GM18858 (cell line): ENCODE results near the gene MDK.

Experiments used
- ATAC-seq: cut with Tn5 transposase; IDR thresholded peaks from one replicate; pipeline ENCODE4 v1.9.1; 2021; ENCODE audit not compliant: unreplicated experiment

MDK gene

GRCh38 chr11:46393231-46393616 lies 11.8 kb downstream of the MDK start:
- ATAC-seq, result no peak

DNA sequence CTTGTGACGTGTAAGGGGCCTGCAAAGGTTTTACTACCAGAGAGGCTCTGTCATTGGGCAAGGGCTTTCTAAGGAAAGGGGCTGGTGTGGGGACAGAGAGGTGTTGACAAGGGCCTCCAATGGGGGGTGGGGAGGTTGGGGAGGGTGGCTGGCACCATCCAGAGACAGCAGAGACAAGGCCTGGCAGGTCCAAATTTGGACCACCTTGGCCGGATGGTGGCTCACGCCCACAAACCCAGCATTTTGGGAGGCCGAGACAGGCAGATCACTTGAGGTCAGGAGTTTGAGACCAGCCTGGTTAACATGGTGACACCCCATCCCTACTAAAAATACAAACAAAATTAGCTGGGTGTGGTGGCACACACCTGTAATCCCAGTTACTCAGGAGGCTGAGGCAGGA lies 12.3 kb downstream of the MDK start:
- no peak for ATAC-seq

GRCh38 chr11:46397526-46397925 lies 16.1 kb downstream of the MDK start:
- no peak for ATAC-seq

DNA sequence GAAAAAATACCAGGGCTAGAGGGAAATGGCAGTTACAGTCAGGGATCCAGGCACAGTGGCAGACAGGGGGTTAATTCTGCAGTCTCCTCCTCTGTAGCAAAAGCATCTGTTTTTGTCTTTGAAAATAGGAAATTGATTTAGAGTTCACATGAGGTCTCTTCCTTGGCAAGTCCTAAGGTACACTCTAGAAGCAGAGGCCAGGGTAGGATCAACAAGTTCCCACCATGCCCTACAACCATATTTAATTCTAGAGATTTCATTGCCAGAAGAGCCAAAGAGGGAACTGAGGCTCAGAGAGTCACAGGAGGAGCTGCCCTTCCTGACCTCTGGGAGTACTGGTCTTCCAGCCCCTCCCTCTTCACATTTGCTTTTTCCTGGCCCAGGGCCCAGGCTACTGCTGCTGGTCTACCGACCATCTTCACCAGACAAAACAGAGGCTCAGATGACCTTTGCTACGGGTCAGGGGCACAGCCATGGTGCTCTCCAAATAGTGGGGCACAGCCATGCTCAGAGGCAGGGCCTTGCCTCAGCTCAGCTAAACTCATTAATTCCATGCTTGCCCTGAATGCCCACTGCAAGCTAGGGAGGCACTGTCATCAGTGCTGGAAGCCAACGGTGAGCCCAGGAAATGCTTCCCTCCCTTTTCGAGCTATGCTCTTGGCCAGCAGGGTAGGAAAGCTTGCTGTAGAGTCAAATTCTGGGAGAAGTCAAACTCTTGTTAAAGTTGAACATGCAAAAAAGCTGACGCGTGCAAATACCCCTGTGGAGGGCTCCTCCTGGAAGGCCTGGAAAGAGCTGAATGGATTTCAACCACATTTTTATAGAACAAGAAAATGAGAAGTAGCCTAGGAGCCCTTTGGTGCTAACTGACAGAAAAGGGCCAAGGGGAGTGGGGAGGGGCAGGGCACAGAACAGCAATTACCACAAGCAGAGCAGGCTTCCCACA lies 21.8 kb downstream of the MDK start:
- no peak for ATAC-seq

- no peak for ATAC-seq
These were observed 23.1 kb downstream of the MDK start for GRCh38 chr11:46404476-46405017.

DNA sequence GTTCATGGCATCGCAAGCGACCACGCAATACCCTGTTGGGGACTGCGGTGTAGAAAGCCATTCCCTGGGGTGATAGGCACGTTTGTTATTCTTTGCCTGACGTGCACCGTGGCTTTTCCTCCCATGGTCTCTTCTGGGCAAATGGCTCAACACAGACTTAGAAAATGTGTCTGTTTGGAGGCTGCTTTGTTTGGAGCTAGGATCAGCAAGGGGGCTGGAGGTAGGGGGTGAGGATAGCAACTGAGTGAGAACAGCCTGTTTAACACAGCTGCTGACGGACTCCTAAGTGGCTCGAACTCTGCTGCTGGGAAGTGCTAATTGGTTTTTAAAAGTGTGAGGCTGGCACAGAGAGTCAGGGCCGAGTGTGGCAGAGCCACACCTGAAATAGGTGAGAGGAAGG lies 26.2 kb downstream of the MDK start:
- no peak for ATAC-seq

GRCh38 chr11:46408407-46408986 lies 27.0 kb downstream of the MDK start:
- no peak for ATAC-seq

DNA sequence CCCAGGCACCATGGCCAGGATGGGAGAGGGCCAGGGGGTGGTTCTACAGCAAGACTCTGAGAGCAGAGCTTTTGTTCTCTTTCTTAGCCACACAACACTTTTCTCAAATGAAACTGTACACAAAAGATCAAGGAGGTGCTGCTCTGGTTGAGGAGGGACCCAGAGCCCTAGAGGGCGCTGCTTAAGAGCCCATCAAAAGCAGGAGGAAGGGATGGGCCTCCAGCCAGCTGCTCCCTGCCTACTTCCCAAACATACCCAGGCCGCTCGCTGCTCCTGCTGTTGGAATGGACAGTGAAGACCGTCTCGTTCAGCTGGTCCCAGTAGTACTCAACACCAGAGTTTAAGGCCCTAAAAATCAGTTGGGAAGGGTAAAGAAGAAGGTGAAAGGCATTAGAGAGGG lies 28.6 kb downstream of the MDK start:
- ATAC-seq, result no peak

- ATAC-seq, result no peak
These were observed 32.4 kb downstream of the MDK start for GRCh38 chr11:46413760-46414465.

- ATAC-seq, result no peak
These were observed 33.0 kb downstream of the MDK start for GRCh38 chr11:46414466-46414796.

DNA sequence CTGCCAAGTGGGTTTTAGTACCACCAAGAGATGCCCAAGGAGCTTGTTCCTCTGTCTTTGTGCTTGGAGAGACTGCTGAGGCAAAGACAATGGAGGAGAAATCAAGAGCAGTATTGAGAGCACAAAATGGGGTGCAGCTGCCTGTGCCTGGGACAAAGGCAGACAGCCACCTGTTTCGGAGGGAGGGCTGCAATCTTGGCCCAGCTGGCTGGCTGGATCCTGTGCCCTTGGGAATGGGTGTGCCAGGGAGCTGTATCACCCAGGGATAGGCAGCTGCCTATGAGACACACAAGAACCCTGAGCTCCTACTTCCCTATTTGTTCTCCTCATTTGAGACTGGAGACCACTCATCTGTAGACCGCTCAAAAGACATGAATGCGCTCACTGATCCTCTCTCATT lies 33.4 kb downstream of the MDK start:
- no peak for ATAC-seq

DNA sequence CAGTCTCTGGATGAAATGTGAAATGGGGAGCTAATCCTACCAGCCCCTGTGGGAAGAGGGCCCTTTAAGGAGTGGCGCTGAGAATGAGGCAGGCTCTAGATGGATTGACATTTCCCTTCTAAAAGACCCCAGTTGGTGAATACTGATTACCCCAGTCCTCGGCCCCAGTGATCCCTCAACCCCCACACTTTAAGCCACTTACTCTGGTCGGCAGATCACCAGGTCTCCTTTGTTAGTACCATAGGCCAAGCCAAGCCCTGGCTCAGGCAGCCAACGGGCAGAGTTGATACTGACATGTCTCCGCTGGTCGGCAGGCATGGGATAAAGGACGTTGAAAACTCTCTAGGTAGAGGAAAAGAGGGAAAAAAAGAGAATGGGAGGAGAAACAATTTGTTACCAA lies 36.2 kb downstream of the MDK start:
- ATAC-seq, result no peak

DNA sequence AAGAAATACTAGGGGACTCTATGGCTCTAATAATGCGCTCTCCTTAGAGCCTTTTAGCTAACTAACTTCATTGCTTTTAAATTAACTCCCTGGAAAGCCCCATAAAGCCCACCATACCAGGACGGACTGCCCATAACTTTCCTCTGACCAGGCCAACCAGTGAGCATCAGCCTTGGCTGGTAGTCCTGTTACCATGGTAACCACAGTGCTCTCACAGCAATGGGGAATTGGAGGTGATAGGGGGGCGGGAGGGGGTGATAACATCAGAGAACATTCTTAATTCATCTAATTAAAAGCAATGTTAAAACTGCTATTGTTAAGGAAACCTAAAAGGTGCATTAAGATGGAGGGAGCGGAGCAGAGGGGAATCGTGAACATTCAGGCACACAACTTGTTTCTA lies 37.3 kb downstream of the MDK start:
- no peak for ATAC-seq

DNA sequence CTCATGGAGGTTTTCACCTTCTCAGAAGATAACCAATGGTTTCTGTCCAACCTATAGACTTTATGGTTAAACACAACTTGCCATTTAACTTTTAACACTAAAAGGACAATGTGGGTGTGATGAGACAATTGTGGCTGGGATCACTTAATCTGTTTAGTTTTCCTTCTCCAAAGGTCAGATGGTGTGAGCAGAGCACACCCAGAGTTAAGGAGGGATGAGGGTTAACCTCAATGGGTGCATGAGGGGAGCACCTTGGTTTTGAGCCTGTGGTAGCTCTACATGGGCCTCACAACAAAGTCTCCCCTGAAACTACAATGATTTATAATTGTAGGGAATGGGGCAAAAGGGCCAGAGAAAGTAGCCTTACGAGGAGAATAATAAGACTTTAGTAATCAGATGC lies 39.0 kb downstream of the MDK start:
- no peak for ATAC-seq

DNA sequence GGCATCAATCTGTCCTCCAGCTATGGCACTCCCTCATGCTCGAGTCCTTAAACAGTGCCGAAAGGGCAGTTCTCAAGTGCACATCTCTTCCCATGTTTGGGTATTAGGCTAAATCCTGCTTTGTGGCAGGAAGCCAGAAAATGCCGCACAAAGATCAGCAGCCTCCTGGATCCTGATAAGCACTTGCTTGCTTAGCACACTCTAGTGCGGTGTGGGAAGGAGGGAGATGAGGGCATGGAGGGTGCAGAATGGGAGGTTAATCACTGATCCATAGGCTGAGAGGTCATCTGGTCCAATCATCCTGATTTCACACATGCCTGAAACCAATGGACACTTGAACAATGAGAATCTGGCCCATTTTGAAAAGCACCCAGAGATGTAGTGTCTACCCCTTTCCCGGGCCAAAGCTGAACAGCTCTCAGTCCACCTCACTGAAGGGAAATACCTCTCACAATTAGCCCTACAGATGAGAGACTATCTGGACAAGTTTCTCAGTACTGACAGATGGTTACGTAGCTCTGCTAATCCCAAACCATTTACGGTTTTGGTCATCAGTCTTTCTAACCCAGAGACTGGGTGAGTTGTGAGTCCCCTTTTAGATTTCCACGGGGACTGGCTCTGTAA lies 39.9 kb downstream of the MDK start:
- ATAC-seq, result no peak

GRCh38 chr11:46422588-46422987 lies 41.1 kb downstream of the MDK start:
- no peak for ATAC-seq

GRCh38 chr11:46426233-46426991 lies 44.9 kb downstream of the MDK start:
- ATAC-seq, result no peak

- no peak for ATAC-seq
These were observed 45.9 kb downstream of the MDK start for GRCh38 chr11:46427364-46427763.

DNA sequence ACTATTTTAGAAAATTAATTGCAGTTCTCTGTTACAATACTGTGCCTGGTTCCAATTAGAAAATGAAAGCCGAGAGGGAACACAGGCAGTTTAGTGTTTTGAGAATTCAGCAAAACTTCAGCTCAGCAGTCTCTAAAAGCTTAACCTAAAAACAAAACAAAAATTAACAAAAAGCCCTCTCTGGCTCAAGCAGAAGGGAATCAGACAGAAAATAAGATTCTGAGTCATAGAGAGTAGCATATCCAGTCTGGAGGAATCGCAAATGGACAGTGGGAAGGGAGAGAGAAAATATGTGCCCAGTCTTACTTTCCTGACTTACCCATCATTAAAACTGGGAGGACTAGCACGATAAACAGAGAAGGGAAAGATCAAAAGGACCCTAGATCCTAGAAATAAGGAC lies 48.2 kb downstream of the MDK start:
- ATAC-seq, result no peak

DNA sequence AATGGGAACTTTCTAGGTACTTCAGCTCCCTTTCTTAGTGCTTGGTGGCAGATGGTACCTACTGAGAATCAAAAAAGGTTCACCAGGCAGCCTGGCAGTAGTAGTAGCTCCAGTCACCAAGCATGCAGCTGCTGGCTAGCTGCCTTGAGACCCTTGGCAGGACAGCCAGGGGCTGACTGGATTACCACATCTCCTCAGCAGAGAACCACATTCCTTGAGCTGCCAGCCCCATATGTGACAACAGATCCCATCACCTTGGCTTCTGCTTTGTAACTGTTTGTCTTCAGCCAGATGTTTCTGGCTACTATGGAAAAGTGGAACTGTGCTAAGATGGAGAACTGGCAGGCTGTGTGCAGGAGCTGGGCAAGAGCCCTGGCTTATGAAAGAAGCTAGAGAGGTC lies 49.7 kb downstream of the MDK start:
- ATAC-seq, result no peak
